Measurements from ENCODE around the gene DEPDC7. TPM values are rescaled to one million over a fixed set of nuclear protein-coding genes. Genes with fewer than 3 reads are reported as not detected.

The DEPDC7 gene
- total RNA-seq = 0.93 and 4.7 TPM in 2 replicates

DNA sequence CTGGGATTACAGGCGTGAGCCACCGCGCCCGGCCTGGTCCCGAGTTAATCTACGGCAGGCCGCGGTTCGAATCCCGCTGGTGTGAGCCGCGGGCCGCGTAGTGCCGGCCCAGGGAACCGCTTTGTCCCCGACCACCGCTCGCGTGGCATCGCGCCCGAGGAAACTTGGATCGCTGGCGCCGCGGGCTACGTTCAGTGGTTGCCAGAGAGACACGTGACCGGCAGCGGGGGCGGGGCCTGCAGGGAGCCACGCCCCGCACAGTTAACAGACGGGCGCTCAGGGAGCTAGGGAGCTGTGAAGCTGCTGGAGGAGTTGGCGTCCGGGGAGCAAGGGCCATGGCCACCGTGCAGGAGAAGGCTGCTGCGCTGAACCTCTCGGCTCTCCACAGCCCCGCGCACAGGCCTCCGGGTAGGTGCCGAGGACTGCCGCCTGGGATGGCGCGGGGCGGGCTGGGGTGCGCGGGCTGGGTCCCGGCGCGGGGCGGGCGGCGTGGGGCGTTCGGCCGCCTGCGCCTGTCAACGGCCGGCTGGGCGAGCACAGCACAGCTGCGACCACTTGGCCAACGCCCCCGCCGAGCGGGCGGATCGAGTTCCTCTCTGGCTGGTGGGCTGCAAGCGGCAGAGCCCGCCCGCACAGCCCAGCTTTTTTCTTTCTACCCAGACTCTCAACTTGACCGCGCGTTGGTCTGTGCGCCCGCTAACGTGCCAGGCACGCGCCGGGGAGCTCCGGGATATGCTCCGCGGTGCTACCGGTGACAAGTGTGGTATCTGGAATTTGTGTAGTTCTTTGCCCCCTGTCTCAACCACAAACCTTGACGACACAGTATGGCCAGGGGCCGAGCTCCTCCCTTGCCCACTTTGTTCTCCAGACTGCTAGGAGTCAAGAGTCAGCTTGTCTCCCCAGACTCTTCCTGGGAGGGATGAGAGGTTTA lies at the start of gene DEPDC7:
TSS of gene DEPDC7 (plus strand) at position 258 of the 931 bp plus-strand sequence. CDS start at position 336, 78 bp downstream.

DNA sequence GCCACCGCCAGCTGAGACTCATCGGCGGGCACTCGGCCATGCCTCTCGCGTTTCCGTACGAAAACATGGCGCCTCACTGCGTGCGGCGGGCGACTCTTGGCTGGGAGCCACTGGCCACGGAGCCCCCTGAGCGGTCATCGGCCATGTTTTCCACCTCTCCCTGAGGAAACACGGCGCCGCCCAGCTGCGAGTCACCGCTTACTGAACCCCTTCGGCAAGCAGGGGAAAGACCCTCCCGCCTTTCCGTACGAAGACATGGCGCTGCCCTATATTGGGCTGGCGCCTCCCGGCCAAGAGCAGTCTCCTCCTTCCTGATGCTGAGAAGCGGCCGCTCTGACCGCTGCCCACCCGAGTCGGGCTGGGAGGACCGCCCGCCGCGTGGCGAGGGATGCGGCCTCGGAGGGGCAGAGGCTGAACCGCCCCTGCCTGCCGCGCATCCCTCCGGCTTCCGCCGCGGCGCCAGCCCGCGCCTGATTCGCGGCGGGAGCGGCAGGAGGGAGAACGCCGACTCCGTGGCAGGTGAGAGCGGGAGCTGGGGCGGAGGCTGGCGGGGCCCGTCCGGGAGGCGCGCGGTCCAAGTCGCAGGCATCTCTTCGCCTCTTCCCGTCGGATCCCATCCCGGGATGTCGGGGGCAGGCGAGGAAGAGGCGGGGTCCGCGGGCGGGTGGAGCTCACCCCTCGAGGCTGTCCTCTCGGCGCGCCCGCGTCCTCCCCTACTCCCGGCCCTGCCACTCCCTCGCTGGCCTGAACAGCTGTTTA lies 23.8 kb downstream of the DEPDC7 start, which contains the start of gene TCP11L1:
TSS of gene TCP11L1 (plus strand) at position 299 of the 759 bp plus-strand sequence. CDS start 4,202 bp downstream, outside the sequence.

Other genes starting within 250 kb of the DEPDC7 start
- not detected in 2 replicates for gene CCDC73, start 221.2 kb upstream of the DEPDC7 start, total RNA-seq
- gene PRRG4, start 186.0 kb upstream of the DEPDC7 start, total RNA-seq = not detected in 2 replicates
- gene QSER1, start 123.1 kb upstream of the DEPDC7 start, total RNA-seq = 10.5 and 14.0 TPM in 2 replicates
- gene TCP11L1, start 23.7 kb downstream of the DEPDC7 start, total RNA-seq = 11.6 and 19.7 TPM in 2 replicates
- 11.7 and 17.3 TPM in 2 replicates for gene CSTF3, start 145.6 kb downstream of the DEPDC7 start, total RNA-seq
- 59.2 and 62.5 TPM in 2 replicates for gene HIPK3, start 241.5 kb downstream of the DEPDC7 start, total RNA-seq

Measured in pericardium fibroblast (primary cell).